HEK293 (cell line): ENCODE measurements around the gene BAD.

Source experiments
- CTCF ChIA-PET: fragments of 350-600 bp; formaldehyde crosslinking; extraction: SDS; loops from one replicate; lab custom pipeline; 2021; ENCODE audit warnings: antibody characterized with exemption; lab: Yijun Ruan, JAX
- POLR2A ChIA-PET: fragments of 300-600 bp; formaldehyde crosslinking; extraction: SDS; loops from one replicate; lab custom pipeline; 2020; ENCODE audit warnings: antibody characterized with exemption, inconsistent platforms; lab: Yijun Ruan, JAX
- H3K27ac ChIP-seq: fragments of 200-500 bp; sonication (Bioruptor generic); 2 replicates; pipeline ENCODE4 v1.5.1; 2014; ENCODE audit warnings: low read depth, low read length, control low read depth, inconsistent platforms; ENCODE audit errors: extremely low read depth
- H3K36me3 ChIP-seq, 2 experiments: fragments of 200-500 bp in 1 of 2; sonication (Bioruptor generic) in 1 of 2; 1 replicate in 1 of 2; 2 replicates in 1 of 2; pipeline ENCODE4 v1.5.1; 2014 to 2017; ENCODE audit warnings: inconsistent platforms in 2 of 2, low read length in 2 of 2; ENCODE audit not compliant: control insufficient read depth in 2 of 2, insufficient read depth in 1 of 2
- H3K4me1 ChIP-seq: fragments of 200-500 bp; sonication (Bioruptor generic); 2 replicates; pipeline ENCODE4 v1.5.1; 2014; ENCODE audit warnings: mild to moderate bottlenecking, low read length, inconsistent platforms; ENCODE audit not compliant: control insufficient read depth, insufficient read depth
- H3K4me3 ChIP-seq: 2 replicates; pipeline ENCODE4 v1.5.1; 2011; ENCODE audit warnings: low read depth, mild to moderate bottlenecking, control low read depth, low read length, moderate library complexity
- H3K9me3 ChIP-seq: fragments of 200-500 bp; sonication (Bioruptor generic); 2 replicates; pipeline ENCODE4 v1.5.1; 2014; ENCODE audit warnings: low read depth, low read length, inconsistent platforms; ENCODE audit not compliant: control insufficient read depth, insufficient read depth
- GLIS1 ChIP-seq: fragments of 450-650 bp; formaldehyde crosslinking; IDR thresholded peaks from 2 replicates; pipeline ENCODE4 v1.5.1; 2016; ENCODE audit warnings: missing biosample characterization, missing genetic modification characterization
- GLIS2 ChIP-seq: fragments of 450-650 bp; formaldehyde crosslinking; IDR thresholded peaks from 2 replicates; pipeline ENCODE4 v1.5.1; 2016; ENCODE audit warnings: missing biosample characterization, missing genetic modification characterization
- IKZF3 ChIP-seq: fragments of 450-650 bp; IDR thresholded peaks from 2 replicates; pipeline ENCODE4 v1.5.0; 2018; ENCODE audit warnings: missing biosample characterization, mild to moderate bottlenecking, missing genetic modification characterization, moderate library complexity
- KLF1 ChIP-seq: fragments of 450-650 bp; formaldehyde crosslinking; IDR thresholded peaks from 2 replicates; pipeline ENCODE4 v1.5.1; 2016; ENCODE audit warnings: missing biosample characterization, missing genetic modification characterization
- KLF17 ChIP-seq: fragments of 450-650 bp; formaldehyde crosslinking; IDR thresholded peaks from 2 replicates; pipeline ENCODE4 v1.5.1; 2016; ENCODE audit warnings: missing biosample characterization, missing genetic modification characterization
- MEIS1 ChIP-seq: sonication (generic); formaldehyde crosslinking; IDR thresholded peaks from 2 replicates; pipeline ENCODE4 v1.8.1; 2022; ENCODE audit warnings: missing genetic modification reagents, mild to moderate bottlenecking, borderline replicate concordance
- PRDM1 ChIP-seq: fragments of 450-650 bp; formaldehyde crosslinking; IDR thresholded peaks from 2 replicates; pipeline ENCODE4; 2016; ENCODE audit warnings: missing biosample characterization, missing genetic modification characterization
- PRDM4 ChIP-seq: fragments of 450-650 bp; formaldehyde crosslinking; IDR thresholded peaks from 2 replicates; pipeline ENCODE4 v1.5.1; 2017; ENCODE audit warnings: missing biosample characterization, missing genetic modification characterization
- SALL2 ChIP-seq: fragments of 450-650 bp; formaldehyde crosslinking; IDR thresholded peaks from 2 replicates; pipeline ENCODE4 v1.5.0; 2017; ENCODE audit warnings: missing biosample characterization, mild to moderate bottlenecking, missing genetic modification characterization, borderline replicate concordance
- SP2 ChIP-seq: fragments of 450-650 bp; formaldehyde crosslinking; IDR thresholded peaks from 2 replicates; pipeline ENCODE4 v1.5.1; 2016; ENCODE audit warnings: missing biosample characterization, missing genetic modification characterization
- ZBTB11 ChIP-seq: fragments of 450-650 bp; formaldehyde crosslinking; conservative IDR thresholded peaks from 2 replicates; pipeline ENCODE4 v1.5.1; 2016; ENCODE audit warnings: low read depth, missing biosample characterization, missing genetic modification characterization
- ZBTB17 ChIP-seq: fragments of 450-650 bp; formaldehyde crosslinking; IDR thresholded peaks from 2 replicates; pipeline ENCODE4 v1.5.1; 2016; ENCODE audit warnings: missing biosample characterization, missing genetic modification characterization
- ZBTB6 ChIP-seq: fragments of 450-650 bp; formaldehyde crosslinking; IDR thresholded peaks from 2 replicates; pipeline ENCODE4 v1.5.1; 2017; ENCODE audit warnings: missing biosample characterization, missing genetic modification characterization
- ZIC2 ChIP-seq: fragments of 450-650 bp; formaldehyde crosslinking; IDR thresholded peaks from 2 replicates; pipeline ENCODE4 v1.5.1; 2016; ENCODE audit warnings: missing biosample characterization, missing genetic modification characterization
- ZNF157 ChIP-seq: fragments of 450-650 bp; formaldehyde crosslinking; IDR thresholded peaks from 2 replicates; pipeline ENCODE4 v1.5.1; 2016; ENCODE audit warnings: missing biosample characterization, missing genetic modification characterization
- ZNF174 ChIP-seq: fragments of 450-650 bp; formaldehyde crosslinking; IDR thresholded peaks from 2 replicates; pipeline ENCODE4 v1.5.0; 2017; ENCODE audit warnings: missing biosample characterization, mild to moderate bottlenecking, missing genetic modification characterization
- ZNF274 ChIP-seq, 2 experiments: fragments of 200-500 bp in 1 of 2; fragments of 450-650 bp in 1 of 2; sonication (Bioruptor generic) in 1 of 2; formaldehyde crosslinking in 1 of 2; IDR thresholded peaks; 2 replicates each; pipeline versions ENCODE4 v1.5.1 to v1.6.1; 2014 to 2016; ENCODE audit warnings: borderline replicate concordance in 1 of 2, inconsistent platforms in 1 of 2, low read length in 1 of 2, missing biosample characterization in 1 of 2, missing genetic modification characterization in 1 of 2
- ZNF398 ChIP-seq: fragments of 450-650 bp; formaldehyde crosslinking; IDR thresholded peaks from 2 replicates; pipeline ENCODE4 v1.5.1; 2017; ENCODE audit warnings: missing biosample characterization, missing genetic modification characterization
- ZNF558 ChIP-seq: fragments of 450-650 bp; formaldehyde crosslinking; IDR thresholded peaks from 2 replicates; pipeline ENCODE4 v1.5.1; 2016; ENCODE audit warnings: missing biosample characterization, missing genetic modification characterization
- ZNF704 ChIP-seq: fragments of 450-650 bp; formaldehyde crosslinking; IDR thresholded peaks from 2 replicates; pipeline ENCODE4 v1.5.1; 2016; ENCODE audit warnings: missing biosample characterization, missing genetic modification characterization

Gene BAD

GRCh38 chr11:64314146-64314804 lies 29.8 kb upstream of the BAD start:
- ChIA-PET CTCF (interaction anchor here (1.6 to 5.0 kb wide), 3 partner anchors 10 to 41 kb away, joined by 5 to 85 read pairs (median 7); no protein-coding TSS in a partner anchor), POLR2A (interaction anchor here (0.7 kb wide), 1 partner anchor 110 kb away, joined by 3 read pairs; no protein-coding TSS in a partner anchor)
- peaks cover 0 to 31% of the 10 kb centered on the region in 2 experiments; a peak in 1 of 3 replicates for H3K36me3 ChIP-seq
- no peak for TF ChIP-seq ZBTB11
- peak; percentile 58; the same call in 1 of the 2 replicates for TF ChIP-seq PRDM1 (tag by site-specific recombination)
- no peak for TF ChIP-seq SALL2
- TF ChIP-seq IKZF3 = peak; percentile 35; the same call in 1 of the 2 replicates
- peak; percentile 59 for TF ChIP-seq ZBTB17 (tag by site-specific recombination)
- no peak for TF ChIP-seq ZNF174
- no peak for TF ChIP-seq ZNF274 (IDR thresholded peaks at IDR 0.05; ENCODE audit: low read length)
- TF ChIP-seq ZNF274 (tag by site-specific recombination; IDR thresholded peaks at IDR 0.05; ENCODE audit: borderline replicate concordance) = no peak
- TF ChIP-seq PRDM4 (tag by site-specific recombination) = peak; percentile 44; the same call in 1 of the 2 replicates
- no peaks in the 10 kb centered on the region for H3K9me3 ChIP-seq
- H3K4me3 ChIP-seq = no peak overlapping the region
- no peaks in the 10 kb centered on the region for H3K4me1 ChIP-seq
- no peak overlapping the region for H3K27ac ChIP-seq

- Histone ChIP-seq H3K4me3 (no peak overlapping the region), H3K27ac (no peak overlapping the region), H3K4me1 (no peaks in the 10 kb centered on the region), H3K9me3 (no peaks in the 10 kb centered on the region), H3K36me3 (peaks cover 0 to 31% of the 10 kb centered on the region in 2 experiments; a peak in 1 of 3 replicates)
- CTCF ChIA-PET = interaction anchor here (1.6 to 2.2 kb wide), 2 partner anchors 9 to 41 kb away, joined by 5 to 7 read pairs; no protein-coding TSS in a partner anchor
- 0 out of 2 replicates have a peak, but pooled peaks have one; percentile 22 for TF ChIP-seq SP2
- TF ChIP-seq MEIS1 = no peak
- 0 out of 2 replicates have a peak, but pooled peaks have one; percentile 26 for TF ChIP-seq KLF1 (tag by site-specific recombination)
- TF ChIP-seq GLIS1 (tag by site-specific recombination) = peak; percentile 66
- TF ChIP-seq ZNF558 (tag by site-specific recombination) = no peak
- TF ChIP-seq ZBTB6 (tag by site-specific recombination) = no peak
- no peak for TF ChIP-seq ZNF157 (tag by site-specific recombination)
- TF ChIP-seq ZIC2 (tag by site-specific recombination) = peak; percentile 92
- TF ChIP-seq KLF17 (tag by site-specific recombination) = peak; percentile 61; the same call in 1 of the 2 replicates
- TF ChIP-seq ZNF398 (tag by site-specific recombination) = peak; percentile 23; the same call in 1 of the 2 replicates
- no peak for TF ChIP-seq ZNF704 (tag by site-specific recombination)
- no peak for TF ChIP-seq GLIS2 (tag by site-specific recombination)
- POLR2A ChIA-PET = interaction anchor here (0.7 kb wide), 1 partner anchor 109 kb away, joined by 3 read pairs; no protein-coding TSS in a partner anchor
Observed at GRCh38 chr11:64313491-64314145, 29.2 kb upstream of the BAD start.
